HG03135 (cell line): ENCODE measurements around the gene TCTN2.

Experiments
- ATAC-seq: cut with Tn5 transposase; IDR thresholded peaks from one replicate; pipeline ENCODE4 v1.9.1; 2021; ENCODE audit warnings: mild to moderate bottlenecking, moderate library complexity; ENCODE audit not compliant: unreplicated experiment

Gene TCTN2

DNA sequence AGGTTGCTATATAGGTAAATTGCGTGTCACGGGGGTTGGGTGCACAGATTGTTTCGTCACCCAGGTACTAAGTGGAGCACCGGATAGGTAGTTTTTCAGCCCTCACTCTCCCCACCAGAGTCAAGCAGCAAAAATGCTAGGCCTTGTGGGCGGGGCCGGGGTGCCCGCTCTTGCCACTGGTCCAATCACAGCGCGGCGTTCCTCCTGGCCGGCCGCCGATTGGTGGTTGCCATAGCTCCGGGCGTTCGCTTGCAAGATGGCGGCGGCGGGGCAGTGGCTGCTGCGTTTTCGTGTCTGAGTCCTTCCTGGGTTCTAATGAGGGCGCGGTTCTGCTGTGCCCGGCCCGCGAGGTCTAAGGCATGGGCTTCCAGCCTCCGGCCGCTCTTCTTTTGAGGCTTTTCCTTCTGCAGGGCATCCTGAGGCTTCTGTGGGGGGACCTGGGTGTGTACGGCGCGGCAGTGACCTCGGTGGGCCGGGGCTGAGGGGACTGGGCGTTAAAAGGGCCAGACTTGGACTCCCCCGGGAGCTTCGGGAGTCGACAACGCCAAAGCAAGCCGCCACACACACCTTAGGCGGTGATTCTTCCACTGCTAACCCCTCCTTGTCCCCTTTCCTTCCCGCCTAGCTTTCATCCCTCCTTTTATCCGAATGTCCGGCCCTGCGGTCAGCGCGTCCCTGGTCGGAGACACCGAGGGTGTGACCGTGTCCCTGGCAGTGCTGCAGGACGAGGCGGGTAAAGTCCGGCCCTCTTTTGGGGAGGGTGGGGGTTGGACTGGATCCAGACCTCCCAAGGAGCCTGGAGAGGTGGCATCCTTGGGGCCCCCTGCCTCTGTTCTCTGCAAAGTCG is at the start of gene TCTN2:
Gene TCTN2, plus strand, starts transcription at position 232 of the 847 bp plus-strand sequence. Its CDS starts 128 bp downstream, at position 360.
- peak; percentile 98 for ATAC-seq

DNA sequence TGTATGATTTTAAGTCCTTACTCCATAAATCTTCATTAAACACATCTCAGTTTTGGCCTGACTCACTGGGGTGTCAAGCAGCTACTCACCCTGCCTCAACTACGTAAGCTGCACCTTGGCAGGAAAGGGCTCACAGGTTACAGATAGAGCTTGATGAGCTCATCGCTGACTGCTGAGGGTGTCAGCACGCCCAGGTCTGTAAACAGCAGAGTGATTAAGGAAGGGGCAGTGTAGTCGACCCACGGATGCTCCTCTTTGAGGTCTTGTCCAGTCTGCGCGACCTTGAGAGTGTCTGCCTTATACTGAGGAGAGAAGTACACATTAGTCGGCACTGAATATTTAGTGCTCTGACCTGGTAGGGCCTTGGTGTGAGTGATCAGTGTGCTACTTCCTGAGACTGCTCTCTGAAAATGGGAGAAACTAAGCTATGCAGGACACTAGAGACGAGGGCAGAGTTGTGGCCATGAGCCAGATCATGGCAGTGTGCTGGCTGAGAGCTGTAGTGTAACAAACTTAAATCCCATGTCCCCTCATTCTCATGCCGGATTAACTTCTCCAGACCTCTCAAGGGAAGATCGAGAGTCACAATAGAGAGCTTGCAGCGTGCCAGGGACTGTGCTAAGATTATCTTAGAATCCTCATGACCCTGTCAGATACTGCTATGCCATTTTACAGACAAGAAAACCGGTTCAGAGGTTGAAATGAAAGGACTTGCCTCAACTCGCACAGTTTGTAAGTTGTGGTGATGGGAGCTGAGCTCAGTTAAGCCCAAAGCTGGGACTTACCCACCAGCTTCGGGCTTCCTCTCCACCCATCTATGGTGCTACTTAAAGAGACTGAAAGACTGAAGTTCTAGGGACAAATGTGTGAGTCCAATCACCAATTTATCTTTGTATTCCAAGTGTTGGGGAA is 49.0 kb upstream of the TCTN2 start:
- no peak for ATAC-seq

DNA sequence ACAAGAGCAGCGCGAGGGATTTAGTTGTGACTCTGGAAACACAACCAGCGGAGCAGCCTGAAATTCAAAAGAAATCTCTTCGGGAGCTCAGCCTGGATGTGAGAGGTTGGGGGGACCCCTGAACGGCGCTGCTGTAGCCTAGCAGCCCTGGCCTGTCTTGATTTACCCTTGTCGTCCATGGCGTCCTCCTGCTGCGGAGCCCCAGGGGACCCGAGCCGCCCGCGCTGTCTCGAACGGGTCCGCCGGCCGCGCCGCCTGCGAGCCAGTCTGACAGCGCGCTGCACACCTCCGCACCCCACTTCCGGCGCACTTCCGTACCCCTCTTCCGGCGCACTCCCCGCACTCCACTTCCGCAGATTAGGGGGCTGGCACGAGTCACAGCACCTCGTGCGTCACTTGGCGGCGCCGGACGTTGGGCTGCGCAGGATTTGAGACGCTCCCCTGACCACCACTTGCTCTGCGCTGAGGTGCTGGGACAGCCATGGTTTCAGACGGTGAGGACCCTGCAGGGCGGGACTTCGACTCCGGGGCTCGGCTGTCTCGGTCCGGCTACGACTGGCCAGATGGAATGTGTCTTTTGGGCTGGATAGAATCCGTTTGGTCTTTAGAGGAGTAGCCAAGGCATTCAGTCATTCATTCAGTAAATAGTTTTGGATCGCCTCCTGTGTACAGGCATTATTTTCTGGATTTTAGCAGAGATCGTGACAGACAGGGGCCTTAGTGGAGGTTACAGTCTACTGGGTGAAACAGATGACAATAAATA is 37.4 kb upstream of the TCTN2 start, which contains the start of the genes EIF2B1 and GTF2H3:
Gene EIF2B1, minus strand, starts transcription at position 308 of the 763 bp plus-strand sequence. Its CDS starts 129 bp downstream, at position 179.
Gene GTF2H3, plus strand, starts transcription at position 451 of the 763 bp plus-strand sequence. Its CDS starts 31 bp downstream, at position 482.
- ATAC-seq: peak; percentile 94

DNA sequence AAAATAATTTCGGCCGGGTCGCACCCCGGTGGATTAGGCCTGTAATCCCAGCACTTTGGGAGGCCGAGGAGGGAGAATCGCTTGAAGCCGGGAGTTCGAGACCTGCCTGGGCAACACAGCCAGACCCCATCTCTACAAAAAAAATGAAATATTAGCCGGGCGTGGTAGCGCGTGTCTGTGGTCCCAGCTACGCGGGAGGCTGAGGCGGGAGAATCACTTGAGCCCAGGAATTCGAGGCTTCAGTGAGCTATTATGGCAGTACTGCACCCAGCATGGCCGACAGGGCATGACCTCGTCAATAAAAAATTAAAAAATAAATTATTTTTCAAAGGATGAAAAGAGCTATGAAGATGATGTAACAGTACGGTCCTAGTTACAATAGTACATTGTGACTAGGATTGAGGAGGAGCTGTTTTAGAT is 36.8 kb upstream of the TCTN2 start:
- ATAC-seq: no peak

DNA sequence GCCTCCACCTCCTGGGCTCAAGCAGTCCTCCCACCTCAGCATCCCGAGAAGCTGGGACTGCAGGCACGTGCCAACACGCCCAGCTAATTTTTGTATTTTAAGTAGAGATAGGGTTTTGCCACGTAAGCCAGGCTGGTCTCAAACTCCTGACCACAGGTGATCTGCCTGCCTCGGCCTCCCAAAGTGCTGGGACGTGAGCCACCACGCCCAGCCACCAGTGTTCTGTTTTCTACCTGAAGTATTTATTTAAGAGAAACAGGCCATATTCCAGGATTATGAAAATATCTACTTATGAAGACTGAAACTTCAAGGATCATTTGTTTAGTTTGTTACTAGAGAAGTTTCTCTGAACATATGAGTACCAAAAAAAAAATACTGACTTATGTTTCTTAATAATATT is 27.0 kb upstream of the TCTN2 start:
- ATAC-seq: no peak

DNA sequence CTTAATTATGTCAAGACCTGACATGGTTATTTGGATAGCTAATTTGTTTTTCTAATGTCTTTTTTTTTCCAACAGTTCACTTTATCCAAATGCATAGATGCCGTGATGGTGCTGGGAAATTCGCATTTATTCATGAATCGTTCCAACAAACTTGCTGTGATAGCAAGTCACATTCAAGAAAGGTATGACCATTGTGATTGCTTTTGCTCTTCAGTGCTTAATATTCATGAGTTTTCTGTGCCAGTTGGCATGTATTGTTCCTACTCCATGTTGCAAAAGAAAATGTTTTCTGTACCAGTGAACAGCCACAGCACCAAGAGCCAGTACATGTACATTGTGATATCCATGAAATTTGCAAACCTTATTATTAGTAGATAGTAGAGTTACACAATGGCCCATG is 25.5 kb upstream of the TCTN2 start:
- no peak for ATAC-seq

DNA sequence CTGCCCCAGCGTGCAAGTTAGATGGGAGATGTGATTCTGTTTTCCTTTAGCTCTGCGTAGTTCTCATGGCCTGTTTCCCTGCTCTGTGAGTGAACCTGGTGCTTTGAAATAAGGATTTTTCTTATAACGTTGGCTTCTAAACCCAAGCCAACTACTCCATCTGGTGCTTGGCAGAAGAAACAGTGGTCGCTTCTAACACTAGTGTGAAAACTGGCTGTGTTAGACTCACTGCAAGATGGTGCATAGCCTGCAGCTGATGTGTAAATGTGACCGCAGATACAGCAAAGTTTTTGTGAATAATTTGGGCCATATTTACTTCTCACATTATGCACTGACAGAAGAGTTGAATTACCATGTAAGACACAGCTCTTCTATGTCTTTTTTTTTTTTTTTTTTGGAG is 25.0 kb upstream of the TCTN2 start:
- no peak for ATAC-seq

DNA sequence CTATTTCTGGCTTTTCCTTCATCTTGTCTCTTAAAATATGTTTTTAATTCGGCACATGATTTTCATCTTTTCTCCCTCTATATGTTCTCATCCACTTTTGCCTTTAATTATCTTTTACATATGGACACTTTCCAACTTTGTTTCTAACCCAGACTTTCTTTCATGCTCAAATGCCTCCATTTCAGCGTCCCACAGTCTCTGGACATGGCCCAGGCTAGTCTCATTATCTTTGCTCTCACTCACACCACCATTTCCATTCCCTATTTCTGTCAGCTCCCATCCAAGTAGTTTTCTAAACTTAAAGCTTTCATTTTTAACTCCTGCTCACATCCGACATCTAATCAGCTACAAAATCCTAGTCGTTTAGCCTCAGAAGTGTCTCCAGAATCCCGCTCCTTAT is 22.5 kb upstream of the TCTN2 start:
- ATAC-seq: no peak

DNA sequence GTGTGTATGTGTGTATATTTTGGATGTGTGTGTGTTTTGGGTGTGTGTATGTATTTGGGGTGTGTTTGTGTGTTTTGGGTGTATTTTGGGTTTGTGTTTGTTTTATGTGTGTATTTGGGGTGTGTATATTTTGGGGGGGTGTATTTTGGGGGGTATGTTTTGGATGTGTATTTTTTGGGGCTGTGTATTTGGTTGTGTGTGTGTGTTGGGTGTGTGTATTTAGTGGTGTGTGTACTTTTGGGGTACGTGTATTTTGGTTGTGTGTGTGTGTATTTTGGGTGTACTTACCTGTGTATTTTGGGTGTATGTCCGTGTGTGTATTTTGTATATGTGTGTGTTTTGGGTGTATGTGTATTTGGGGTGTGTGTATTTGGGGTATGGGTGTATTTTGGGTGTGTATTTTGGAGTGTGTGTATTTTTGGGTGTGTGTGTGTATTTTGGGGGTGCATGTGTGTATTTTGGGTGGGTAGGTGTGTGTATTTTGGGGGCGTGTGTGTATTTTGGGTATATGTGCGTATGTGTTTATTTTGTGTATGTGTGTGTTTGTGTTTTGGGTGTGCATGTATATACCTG is 16.7 kb upstream of the TCTN2 start:
- no peak for ATAC-seq

DNA sequence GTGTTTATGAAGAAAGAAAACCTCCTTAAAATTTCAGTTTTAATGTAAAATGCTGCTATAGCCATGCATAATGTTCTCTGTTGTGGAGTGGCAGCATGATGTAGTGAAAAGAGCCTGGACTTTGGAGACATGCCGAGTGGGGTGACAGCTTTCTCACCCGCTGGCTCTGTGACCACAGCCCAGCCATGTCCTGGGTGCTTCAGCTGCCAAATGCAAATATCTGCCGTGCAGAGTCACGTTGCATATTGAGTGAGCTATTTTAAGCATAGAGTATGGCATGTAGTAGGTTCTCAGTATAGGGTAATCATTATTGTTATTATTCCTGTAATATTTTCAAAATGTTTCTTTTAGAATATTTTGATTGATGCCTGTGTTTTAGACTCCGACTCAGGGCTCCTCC is 15.5 kb upstream of the TCTN2 start:
- ATAC-seq: peak; percentile 77

DNA sequence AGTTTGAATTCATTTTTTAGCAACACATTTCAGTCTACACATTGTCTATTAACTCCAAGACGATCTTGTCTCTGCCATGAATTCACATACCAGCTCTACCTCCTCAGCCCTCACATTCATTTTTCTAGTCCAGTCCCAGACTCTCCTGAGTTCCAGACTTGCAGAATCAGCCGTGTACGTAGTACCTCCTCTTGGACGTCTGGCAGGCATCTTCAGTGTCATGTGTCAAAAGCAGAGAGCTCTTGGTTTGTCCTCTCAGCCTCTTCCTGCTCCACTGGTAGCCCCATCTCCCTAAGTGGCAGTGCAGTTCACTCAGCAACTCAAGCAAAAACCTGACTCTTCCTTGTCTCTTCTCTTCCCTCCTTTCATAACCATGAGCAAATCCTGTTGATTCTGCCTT is 14.5 kb upstream of the TCTN2 start:
- ATAC-seq: no peak

DNA sequence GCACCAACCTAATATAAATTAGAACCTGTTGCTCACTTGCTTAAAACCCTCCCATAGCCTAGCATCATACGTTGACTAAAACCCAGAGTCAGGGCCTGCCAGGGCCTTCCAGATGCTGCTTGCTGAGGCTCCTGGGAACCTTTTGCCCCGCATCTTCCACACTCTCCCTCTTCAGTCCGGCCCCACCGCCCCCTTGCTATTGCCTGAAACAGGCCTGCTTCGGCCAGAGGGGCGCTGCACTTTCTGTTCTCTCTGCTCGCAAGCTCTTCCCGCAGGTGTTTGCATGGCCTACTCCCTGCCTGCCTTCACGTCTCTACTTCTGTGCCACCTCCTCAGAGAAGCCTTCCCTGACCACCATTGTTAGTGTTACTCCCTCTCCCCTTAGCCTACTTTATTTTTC is 13.7 kb upstream of the TCTN2 start:
- no peak for ATAC-seq

DNA sequence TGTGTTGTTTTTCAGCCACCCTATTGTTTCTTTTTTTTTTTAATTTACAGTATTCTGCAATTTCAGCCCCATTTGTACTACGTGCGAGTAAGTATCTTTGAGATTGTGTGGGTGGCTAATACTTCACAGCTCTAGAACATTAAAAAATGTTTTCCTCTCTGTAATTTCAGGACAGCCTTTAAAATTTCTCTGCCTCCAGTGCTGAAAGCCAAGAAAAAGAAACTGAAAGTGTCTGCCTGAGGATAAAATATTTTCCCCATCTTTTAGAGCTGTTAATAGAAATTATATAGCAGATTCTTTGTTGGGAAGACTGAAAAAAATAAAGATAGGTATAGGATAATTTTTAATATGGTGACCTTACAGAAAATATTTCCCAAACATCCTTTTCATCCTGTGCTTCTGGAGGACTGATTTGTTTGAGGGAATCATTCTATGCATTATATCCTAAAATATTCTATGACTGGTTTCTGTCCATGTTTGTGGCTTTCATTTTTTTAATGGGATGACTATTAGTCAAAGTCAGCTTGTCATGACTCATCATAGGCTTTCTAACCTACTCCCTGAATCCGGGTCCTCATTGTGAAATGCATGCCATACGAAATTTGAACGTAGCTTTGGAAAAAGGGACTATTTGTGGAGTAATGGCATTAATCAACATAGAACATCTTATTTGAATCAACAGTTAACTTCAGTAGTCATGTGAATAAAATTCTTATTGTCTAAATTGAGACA is 10.8 kb upstream of the TCTN2 start:
- no peak for ATAC-seq

DNA sequence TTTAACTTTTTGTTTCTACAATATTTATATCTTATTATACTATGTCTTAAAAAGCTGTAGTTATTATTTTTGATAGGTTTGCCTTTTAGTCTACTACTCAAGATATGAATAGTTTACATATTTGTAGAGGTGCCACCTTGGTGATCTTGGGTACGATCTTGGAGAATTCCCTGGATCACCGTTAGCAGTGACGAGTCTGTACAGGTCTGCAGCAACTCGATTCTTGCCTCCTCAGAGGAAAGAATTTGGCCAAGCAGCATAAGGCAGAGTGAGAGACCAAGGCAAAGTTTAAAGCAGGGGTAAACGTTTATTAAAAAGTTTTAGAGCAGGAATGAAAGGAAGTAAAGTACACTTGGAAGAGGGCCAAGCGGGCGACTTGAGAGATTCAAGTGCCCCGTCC is 3.1 kb upstream of the TCTN2 start:
- ATAC-seq: no peak

DNA sequence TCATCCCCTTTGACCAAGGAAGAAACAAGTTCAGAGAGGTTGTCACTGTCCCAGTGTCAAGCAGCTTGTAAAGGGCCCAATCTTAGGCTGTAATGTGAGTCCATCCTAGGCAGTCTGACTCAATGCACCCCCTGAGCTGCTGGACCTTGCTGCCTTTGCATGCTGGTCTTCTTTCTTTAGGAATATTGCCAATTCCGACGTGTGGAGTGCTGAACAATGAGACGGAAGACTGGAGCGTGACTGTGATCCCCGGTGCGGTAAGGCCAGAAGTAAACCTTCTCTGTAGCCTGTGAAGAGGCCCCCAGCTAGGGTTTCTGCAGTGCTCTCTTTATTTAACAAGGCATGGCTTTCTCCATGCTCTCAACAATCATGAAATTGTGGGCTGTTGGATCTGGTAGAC is 963 bp downstream of the TCTN2 start:
- ATAC-seq: no peak

DNA sequence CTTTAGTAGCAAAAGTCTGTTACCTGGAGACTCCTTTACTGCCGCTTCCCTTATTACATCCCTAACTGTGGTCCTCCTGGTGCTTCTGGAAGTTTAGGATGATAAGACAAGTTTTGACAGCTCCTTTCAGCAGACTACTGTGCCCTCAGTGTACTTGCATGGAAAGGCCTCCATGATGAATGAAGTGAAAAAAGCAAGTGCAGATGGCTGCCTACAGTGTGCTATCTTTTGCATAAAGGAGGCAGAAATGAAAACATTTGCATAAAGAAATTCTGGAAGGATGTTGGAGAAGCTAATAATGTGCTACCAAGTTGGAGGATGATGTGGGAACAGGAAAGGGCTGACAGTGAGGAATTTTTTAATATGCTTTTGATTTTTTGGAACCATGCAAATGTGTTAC is 4.5 kb downstream of the TCTN2 start:
- ATAC-seq: no peak

DNA sequence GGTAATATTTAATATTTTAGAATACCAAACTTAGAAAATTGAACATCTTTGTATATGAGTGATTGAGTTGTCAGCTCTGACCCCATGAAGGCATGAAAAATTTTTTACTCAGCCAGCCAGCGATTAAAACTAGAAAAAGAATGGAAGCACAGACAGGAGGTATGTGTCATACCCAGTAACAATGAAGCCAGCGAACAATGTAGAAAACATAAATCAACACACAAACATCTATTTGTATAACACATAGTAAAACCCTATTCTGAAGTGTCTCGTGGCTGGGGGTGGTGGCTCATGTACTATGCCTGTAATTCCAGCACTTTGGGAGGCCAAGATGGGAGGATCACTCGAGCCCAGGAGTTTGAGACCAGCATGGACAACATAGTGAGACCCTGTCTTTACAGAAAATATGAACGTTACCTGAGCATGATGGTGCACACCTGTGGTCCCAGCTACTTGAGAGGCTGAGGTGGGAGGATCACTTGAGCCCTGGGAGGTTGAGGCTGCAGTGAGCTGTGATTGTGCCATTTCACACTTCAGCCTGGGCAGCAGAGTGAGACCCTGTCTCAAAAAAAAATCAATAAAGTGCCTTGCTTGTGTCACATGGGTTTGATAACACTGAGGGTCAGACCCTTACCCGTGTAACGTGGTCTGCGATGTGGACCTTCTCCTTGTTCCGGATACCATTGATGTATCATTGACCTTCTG is 5.9 kb downstream of the TCTN2 start:
- ATAC-seq: no peak

DNA sequence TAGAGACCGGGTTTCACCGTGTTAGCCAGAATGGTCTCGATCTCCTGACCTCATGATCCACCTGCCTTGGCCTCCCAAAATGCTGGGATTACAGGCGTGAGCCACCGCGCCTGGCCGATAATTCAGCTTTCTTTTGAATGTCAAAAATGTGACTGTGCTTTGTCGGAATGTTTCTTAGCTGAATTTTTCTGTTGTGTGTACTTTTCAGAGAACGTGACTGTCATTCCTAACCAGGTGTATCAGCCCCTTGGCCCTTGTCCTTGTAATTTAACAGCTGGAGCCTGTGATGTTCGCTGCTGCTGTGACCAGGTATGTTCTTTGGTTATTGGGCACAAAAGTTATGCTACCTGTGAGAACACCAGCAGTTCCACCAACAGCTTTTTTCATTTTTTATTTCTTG is 8.1 kb downstream of the TCTN2 start:
- ATAC-seq: no peak

DNA sequence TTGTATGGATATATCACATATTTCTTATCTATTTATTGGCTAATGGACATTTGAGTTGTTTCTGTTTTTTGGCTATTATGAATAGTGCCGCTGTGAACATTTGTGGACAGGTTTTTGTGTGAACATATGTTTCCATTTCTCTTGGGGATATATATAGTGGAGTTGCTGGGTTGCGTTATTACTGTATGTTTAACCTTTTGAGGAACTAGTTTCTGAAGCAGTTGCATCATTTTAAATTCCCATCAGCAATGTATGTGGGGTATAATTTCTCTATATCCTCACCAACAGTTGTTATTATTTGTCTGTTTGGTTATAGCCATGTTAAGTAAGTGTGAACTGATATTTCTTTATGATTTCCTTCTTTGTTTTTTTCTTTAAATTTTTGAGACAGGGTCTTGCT is 10.7 kb downstream of the TCTN2 start:
- ATAC-seq: no peak
